Measurements from ENCODE around the gene SELENOH.

The SELENOH gene

GRCh38 chr11:57792870-57793269 lies 51.6 kb downstream of the SELENOH start:
- Histone ChIP-seq H3K4me1 (ENCODE audit: control insufficient read depth, insufficient read depth, low read length) (peaks cover 17% of the 10 kb centered on the region), H3K36me3 (ENCODE audit: control insufficient read depth in 2 of 2, insufficient read depth in 2 of 2, low read length in 2 of 2) (peaks cover 26 to 32% of the 10 kb centered on the region in 2 donors), H3K4me3 (ENCODE audit: low read length in 2 of 2) (no peak overlapping the region), H3K9ac (ENCODE audit: low read length in 2 of 2) (no peak overlapping the region), H3K27ac (ENCODE audit: low read length) (no peak overlapping the region), H3K9me3 (ENCODE audit: control insufficient read depth in 2 of 2, low read length in 2 of 2) (no peaks in the 10 kb centered on the region), H3K27me3 (ENCODE audit: control insufficient read depth in 1 of 2, insufficient read depth in 2 of 2, low read length in 2 of 2) (no peaks in the 10 kb centered on the region)
